Liver (tissue), 9 donors: ENCODE results near the gene LHFPL2. TPM values are rescaled to one million over a fixed set of nuclear protein-coding genes. Genes with fewer than 3 reads are reported as not detected.

Experiments used
- DNase-seq: peaks from one replicate; pipeline ENCODE4 v3.0.0-alpha.2; 2017; ENCODE audit warnings: low spot score
- H3K27ac ChIP-seq, 2 donors: one replicate each; pipeline ENCODE4 v1.7.0; 2013; ENCODE audit warnings: inconsistent platforms in 2 of 2, low read length in 2 of 2, control low read depth in 1 of 2, low read depth in 1 of 2, mild to moderate bottlenecking in 1 of 2
- H3K27me3 ChIP-seq, 4 donors: one replicate each; pipeline versions ENCODE4 v1.6.1 to v1.7.0; 2013; ENCODE audit warnings: low read length in 3 of 4, inconsistent platforms in 1 of 4, mild to moderate bottlenecking in 1 of 4, moderate library complexity in 1 of 4; ENCODE audit not compliant: control insufficient read depth in 4 of 4, insufficient read depth in 4 of 4
- H3K36me3 ChIP-seq, 4 donors: one replicate each; pipeline versions ENCODE4 v1.6.1 to v1.7.0; 2013; ENCODE audit warnings: low read length in 3 of 4, mild to moderate bottlenecking in 3 of 4, low read depth in 1 of 4, moderate library complexity in 1 of 4; ENCODE audit not compliant: control insufficient read depth in 4 of 4, insufficient read depth in 3 of 4
- H3K4me1 ChIP-seq, 4 donors: one replicate each; pipeline versions ENCODE4 v1.6.1 to v1.7.0; 2013; ENCODE audit warnings: low read length in 3 of 4, mild to moderate bottlenecking in 3 of 4, moderate library complexity in 1 of 4; ENCODE audit not compliant: control insufficient read depth in 4 of 4, insufficient read depth in 4 of 4
- H3K4me3 ChIP-seq, 3 donors: one replicate each; pipeline versions ENCODE4 v1.6.1 to v1.7.0; 2013; ENCODE audit warnings: low read length in 3 of 3, control low read depth in 1 of 3, low read depth in 1 of 3, mild to moderate bottlenecking in 1 of 3
- H3K9ac ChIP-seq, 2 donors: one replicate each; pipeline ENCODE4 v1.7.0; 2013; ENCODE audit warnings: low read length in 2 of 2, mild to moderate bottlenecking in 2 of 2, moderate library complexity in 2 of 2, control low read depth in 1 of 2, low read depth in 1 of 2
- H3K9me3 ChIP-seq, 4 donors: one replicate each; pipeline versions ENCODE4 v1.6.1 to v1.7.0; 2013; ENCODE audit warnings: low read length in 3 of 4; ENCODE audit not compliant: control insufficient read depth in 4 of 4
- EGR1 ChIP-seq, 2 donors: IDR thresholded peaks; 2 replicates each; pipeline ENCODE4 v1.6.1; 2016 to 2018; ENCODE audit warnings: antibody characterized with exemption in 2 of 2, low read depth in 2 of 2
- FOXA1 ChIP-seq: IDR thresholded peaks from 2 replicates; pipeline ENCODE4 v1.6.1; 2016; ENCODE audit warnings: antibody characterized with exemption
- FOXA2 ChIP-seq: IDR thresholded peaks from 2 replicates; pipeline ENCODE4 v1.6.1; 2016; ENCODE audit warnings: antibody characterized with exemption
- GABPA ChIP-seq, 2 donors: IDR thresholded peaks in 1 of 2; conservative IDR thresholded peaks in 1 of 2; 2 replicates each; pipeline ENCODE4 v1.6.1; 2016; ENCODE audit warnings: antibody characterized with exemption in 2 of 2, mild to moderate bottlenecking in 1 of 2, moderate library complexity in 1 of 2
- HNF4A ChIP-seq, 2 donors: conservative IDR thresholded peaks; 2 replicates each; pipeline ENCODE4 v1.6.1; 2016; ENCODE audit warnings: antibody characterized with exemption in 2 of 2, mild to moderate bottlenecking in 2 of 2
- HNF4G ChIP-seq: IDR thresholded peaks from 2 replicates; pipeline ENCODE4 v1.6.1; 2016; ENCODE audit warnings: antibody characterized with exemption
- JUND ChIP-seq, 2 donors: IDR thresholded peaks; 2 replicates each; pipeline ENCODE4 v1.6.1; 2016; ENCODE audit warnings: antibody characterized with exemption in 2 of 2
- NR2F2 ChIP-seq: IDR thresholded peaks from 2 replicates; pipeline ENCODE4 v1.6.1; 2016; ENCODE audit warnings: antibody characterized with exemption
- RAD21 ChIP-seq, 2 donors: IDR thresholded peaks; 2 replicates each; pipeline ENCODE4 v1.6.1; 2016; ENCODE audit warnings: antibody characterized with exemption in 2 of 2, mild to moderate bottlenecking in 2 of 2
- RXRA ChIP-seq, 2 donors: IDR thresholded peaks; 2 replicates each; pipeline ENCODE4 v1.6.1; 2017 to 2018; ENCODE audit warnings: antibody characterized with exemption in 2 of 2, mild to moderate bottlenecking in 1 of 2
- SP1 ChIP-seq: IDR thresholded peaks from 2 replicates; pipeline ENCODE4 v1.6.1; 2018; ENCODE audit warnings: antibody characterized with exemption, mild to moderate bottlenecking
- TAF1 ChIP-seq: conservative IDR thresholded peaks from 2 replicates; pipeline ENCODE4 v1.6.1; 2016; ENCODE audit warnings: antibody characterized with exemption, mild to moderate bottlenecking
- YY1 ChIP-seq: IDR thresholded peaks from 2 replicates; pipeline ENCODE4 v1.6.1; 2016; ENCODE audit warnings: antibody characterized with exemption, mild to moderate bottlenecking
- WGBS: extraction: QIAGEN DNeasy Blood & Tissue Kit; methylation state at CpG from one replicate; pipeline ENCODE4 v1.1.7; 2013; 5-methylcytosine and 5-hydroxymethylcytosine counted together
- polyA plus RNA-seq, 2 donors: library from polyadenylated mRNA; stranded (reverse) in 1 of 2; unstranded in 1 of 2; fragments of 200-250 nt in 1 of 2; fragments of >200 nt in 1 of 2; fragmentation: Nextera tagmentation in 1 of 2; extraction: Ambion mirVana in 1 of 2; gene quantifications; one replicate each; pipeline versions ENCODE4 v1.2.1 to v1.2.3, GENCODE V29; 2013 to 2015
- total RNA-seq, 2 donors: library from RNA; depleted of rRNA; stranded (reverse); fragments of >200 nt; gene quantifications; one replicate each; pipeline ENCODE4 v1.2.3, GENCODE V29; 2014
- TF ChIP-seq, protein P1 (sequence below): IDR thresholded peaks from 2 replicates; pipeline ENCODE4 v1.6.1; 2016; ENCODE audit warnings: antibody characterized with exemption
- TF ChIP-seq, protein P2 (sequence below): IDR thresholded peaks from 2 replicates; pipeline ENCODE4 v1.6.1; 2016; ENCODE audit warnings: antibody characterized with exemption, mild to moderate bottlenecking
- TF ChIP-seq, protein P3 (sequence below): IDR thresholded peaks from 2 replicates; pipeline ENCODE4 v1.6.1; 2016; ENCODE audit warnings: antibody characterized with exemption
- TF ChIP-seq, protein P4 (sequence below): fragments of 150-350 bp; IDR thresholded peaks from 2 replicates; pipeline ENCODE4 v1.5.1; 2017; ENCODE audit warnings: improper control_type of control experiment, low read depth, low read length; ENCODE audit not compliant: missing input control
- TF ChIP-seq, protein P5 (sequence below): IDR thresholded peaks from 2 replicates; pipeline ENCODE4 v1.6.1; 2016; ENCODE audit warnings: antibody characterized with exemption
- donor health status: healthy.
- donor health status: healthy.
- donor health status: healthy.
- donor health status: healthy.
- donor health status: healthy.

Gene LHFPL2
- total and polyA plus RNA-seq, 4 donors = 1.6 to 9.4 (median 5.6) TPM

DNA sequence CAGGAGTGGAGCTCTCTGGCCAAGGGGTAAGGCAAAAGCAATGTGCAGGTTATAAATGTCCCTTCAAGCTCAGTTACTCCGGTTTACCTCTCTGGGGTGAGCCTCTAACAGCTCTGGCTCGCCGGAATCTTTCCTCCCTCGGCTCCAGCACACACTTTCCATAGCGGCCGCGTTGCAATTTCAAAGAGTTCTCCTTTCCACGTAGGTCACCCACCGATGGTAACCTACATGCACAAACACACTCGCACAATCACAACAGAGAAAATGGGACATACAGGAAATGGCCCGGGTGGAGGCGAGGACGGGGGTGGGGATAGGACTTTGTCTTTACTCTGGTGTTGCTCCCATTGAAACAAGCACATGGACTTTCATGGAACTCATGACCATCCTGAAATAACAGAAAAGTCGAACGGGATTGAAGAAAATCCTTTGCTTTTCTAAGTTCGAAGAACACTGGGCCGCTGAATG lies 1.2 kb downstream of the LHFPL2 start:
- Histone ChIP-seq H3K36me3 (no peaks in the 10 kb centered on the region), H3K27me3 (peaks cover 0 to 9% (median 2%) of the 10 kb centered on the region in 4 donors), H3K9ac (peak overlapping the region; percentile 36 to 58), H3K4me3 (peak overlapping the region; percentile 57 to 62 (median 61)), H3K27ac (peak overlapping the region; percentile 55 to 81), H3K9me3 (no peaks in the 10 kb centered on the region), H3K4me1 (peaks cover 8 to 13% (median 12%) of the 10 kb centered on the region in 4 donors)
- 8% methylated on average over 17 of the region's 17 CpGs for WGBS
- DNase-seq = no peak
- no peak for TF ChIP-seq EGR1 (IDR thresholded peaks at IDR 0.05; ENCODE audit: low read depth in 2 of 2)
- TF ChIP-seq, protein P1, sequence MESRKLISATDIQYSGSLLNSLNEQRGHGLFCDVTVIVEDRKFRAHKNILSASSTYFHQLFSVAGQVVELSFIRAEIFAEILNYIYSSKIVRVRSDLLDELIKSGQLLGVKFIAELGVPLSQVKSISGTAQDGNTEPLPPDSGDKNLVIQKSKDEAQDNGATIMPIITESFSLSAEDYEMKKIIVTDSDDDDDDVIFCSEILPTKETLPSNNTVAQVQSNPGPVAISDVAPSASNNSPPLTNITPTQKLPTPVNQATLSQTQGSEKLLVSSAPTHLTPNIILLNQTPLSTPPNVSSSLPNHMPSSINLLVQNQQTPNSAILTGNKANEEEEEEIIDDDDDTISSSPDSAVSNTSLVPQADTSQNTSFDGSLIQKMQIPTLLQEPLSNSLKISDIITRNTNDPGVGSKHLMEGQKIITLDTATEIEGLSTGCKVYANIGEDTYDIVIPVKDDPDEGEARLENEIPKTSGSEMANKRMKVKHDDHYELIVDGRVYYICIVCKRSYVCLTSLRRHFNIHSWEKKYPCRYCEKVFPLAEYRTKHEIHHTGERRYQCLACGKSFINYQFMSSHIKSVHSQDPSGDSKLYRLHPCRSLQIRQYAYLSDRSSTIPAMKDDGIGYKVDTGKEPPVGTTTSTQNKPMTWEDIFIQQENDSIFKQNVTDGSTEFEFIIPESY = no peak
- TF ChIP-seq RAD21 (IDR thresholded peaks at IDR 0.05) = peak in 1 of 2 donors; percentile 8
- TF ChIP-seq HNF4A (conservative IDR thresholded peaks at IDR 0.05) = peak in 1 of 2 donors; percentile 16

DNA sequence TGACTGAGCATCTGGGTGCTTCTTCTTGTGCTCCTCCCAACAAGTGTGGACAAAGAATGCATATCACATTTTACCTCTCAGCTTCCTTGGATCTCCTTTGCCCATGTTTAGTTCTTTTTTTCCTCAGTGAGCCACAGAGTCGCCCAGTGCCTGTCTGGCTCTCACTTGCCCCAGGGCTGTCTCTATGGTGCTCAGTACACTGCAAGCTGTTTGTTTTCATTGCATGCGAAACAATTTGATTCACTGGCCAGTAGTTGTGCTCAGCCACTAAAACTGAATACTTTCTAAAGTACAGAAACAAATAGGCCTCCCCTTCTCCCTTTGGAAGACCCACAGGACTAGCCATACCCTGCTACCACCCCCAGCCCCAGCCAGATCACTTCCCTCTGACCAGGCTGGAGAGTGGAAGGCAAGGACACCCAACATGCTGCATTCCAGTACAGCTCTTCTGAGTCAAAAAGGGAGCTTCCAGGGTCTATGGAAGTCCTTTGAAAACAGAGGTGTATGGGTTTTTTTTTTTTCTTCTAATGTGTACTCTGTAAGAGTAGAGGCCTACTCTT lies 3.8 kb downstream of the LHFPL2 start:
- H3K9me3 ChIP-seq = no peaks in the 10 kb centered on the region
- 71% methylated on average over 2 of the region's 2 CpGs for WGBS
- TF ChIP-seq JUND (IDR thresholded peaks at IDR 0.05) (no peak), EGR1 (IDR thresholded peaks at IDR 0.05; ENCODE audit: low read depth in 2 of 2) (no peak), RXRA (IDR thresholded peaks at IDR 0.05) (no peak), SP1 (no peak), GABPA (IDR thresholded peaks at IDR 0.05 in 1 of 2, conservative IDR thresholded peaks at IDR 0.05 in 1 of 2) (no peak), HNF4G (no peak), YY1 (no peak), TAF1 (no peak), NR2F2 (no peak), FOXA1 (no peak), FOXA2 (no peak), RAD21 (IDR thresholded peaks at IDR 0.05) (no peak), HNF4A (conservative IDR thresholded peaks at IDR 0.05) (no peak)
- TF ChIP-seq, protein P2, sequence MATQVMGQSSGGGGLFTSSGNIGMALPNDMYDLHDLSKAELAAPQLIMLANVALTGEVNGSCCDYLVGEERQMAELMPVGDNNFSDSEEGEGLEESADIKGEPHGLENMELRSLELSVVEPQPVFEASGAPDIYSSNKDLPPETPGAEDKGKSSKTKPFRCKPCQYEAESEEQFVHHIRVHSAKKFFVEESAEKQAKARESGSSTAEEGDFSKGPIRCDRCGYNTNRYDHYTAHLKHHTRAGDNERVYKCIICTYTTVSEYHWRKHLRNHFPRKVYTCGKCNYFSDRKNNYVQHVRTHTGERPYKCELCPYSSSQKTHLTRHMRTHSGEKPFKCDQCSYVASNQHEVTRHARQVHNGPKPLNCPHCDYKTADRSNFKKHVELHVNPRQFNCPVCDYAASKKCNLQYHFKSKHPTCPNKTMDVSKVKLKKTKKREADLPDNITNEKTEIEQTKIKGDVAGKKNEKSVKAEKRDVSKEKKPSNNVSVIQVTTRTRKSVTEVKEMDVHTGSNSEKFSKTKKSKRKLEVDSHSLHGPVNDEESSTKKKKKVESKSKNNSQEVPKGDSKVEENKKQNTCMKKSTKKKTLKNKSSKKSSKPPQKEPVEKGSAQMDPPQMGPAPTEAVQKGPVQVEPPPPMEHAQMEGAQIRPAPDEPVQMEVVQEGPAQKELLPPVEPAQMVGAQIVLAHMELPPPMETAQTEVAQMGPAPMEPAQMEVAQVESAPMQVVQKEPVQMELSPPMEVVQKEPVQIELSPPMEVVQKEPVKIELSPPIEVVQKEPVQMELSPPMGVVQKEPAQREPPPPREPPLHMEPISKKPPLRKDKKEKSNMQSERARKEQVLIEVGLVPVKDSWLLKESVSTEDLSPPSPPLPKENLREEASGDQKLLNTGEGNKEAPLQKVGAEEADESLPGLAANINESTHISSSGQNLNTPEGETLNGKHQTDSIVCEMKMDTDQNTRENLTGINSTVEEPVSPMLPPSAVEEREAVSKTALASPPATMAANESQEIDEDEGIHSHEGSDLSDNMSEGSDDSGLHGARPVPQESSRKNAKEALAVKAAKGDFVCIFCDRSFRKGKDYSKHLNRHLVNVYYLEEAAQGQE = no peak
- TF ChIP-seq, protein P1 = no peak
- TF ChIP-seq, protein P3, sequence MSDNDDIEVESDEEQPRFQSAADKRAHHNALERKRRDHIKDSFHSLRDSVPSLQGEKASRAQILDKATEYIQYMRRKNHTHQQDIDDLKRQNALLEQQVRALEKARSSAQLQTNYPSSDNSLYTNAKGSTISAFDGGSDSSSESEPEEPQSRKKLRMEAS = no peak
- TF ChIP-seq, protein P4, sequence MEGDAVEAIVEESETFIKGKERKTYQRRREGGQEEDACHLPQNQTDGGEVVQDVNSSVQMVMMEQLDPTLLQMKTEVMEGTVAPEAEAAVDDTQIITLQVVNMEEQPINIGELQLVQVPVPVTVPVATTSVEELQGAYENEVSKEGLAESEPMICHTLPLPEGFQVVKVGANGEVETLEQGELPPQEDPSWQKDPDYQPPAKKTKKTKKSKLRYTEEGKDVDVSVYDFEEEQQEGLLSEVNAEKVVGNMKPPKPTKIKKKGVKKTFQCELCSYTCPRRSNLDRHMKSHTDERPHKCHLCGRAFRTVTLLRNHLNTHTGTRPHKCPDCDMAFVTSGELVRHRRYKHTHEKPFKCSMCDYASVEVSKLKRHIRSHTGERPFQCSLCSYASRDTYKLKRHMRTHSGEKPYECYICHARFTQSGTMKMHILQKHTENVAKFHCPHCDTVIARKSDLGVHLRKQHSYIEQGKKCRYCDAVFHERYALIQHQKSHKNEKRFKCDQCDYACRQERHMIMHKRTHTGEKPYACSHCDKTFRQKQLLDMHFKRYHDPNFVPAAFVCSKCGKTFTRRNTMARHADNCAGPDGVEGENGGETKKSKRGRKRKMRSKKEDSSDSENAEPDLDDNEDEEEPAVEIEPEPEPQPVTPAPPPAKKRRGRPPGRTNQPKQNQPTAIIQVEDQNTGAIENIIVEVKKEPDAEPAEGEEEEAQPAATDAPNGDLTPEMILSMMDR = no peak
- TF ChIP-seq, protein P5, sequence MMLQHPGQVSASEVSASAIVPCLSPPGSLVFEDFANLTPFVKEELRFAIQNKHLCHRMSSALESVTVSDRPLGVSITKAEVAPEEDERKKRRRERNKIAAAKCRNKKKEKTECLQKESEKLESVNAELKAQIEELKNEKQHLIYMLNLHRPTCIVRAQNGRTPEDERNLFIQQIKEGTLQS = no peak
- DNase-seq = no peak
- no peak overlapping the region for H3K27ac ChIP-seq
- H3K9ac ChIP-seq = no peak overlapping the region
- H3K36me3 ChIP-seq = no peaks in the 10 kb centered on the region
- H3K4me1 ChIP-seq = peaks cover 8 to 13% (median 12%) of the 10 kb centered on the region in 4 donors
- H3K4me3 ChIP-seq = no peak overlapping the region
- H3K27me3 ChIP-seq = peaks cover 0 to 9% (median 2%) of the 10 kb centered on the region in 4 donors
